HK-2 (cell line): ENCODE measurements around the gene GCNT1.
A peak's percentile ranks its signal among the peaks of the same experiment; 100 is the strongest.
"Not testable (repeated sequence)": the region's sequence is repeated elsewhere in the genome, so short reads cannot be mapped to it uniquely, and the experiment has no call there.

Experiments used
- DNase-seq: peaks from one replicate; pipeline ENCODE4 v3.0.0-alpha.2; 2018; ENCODE audit not compliant: unreplicated experiment

Gene GCNT1

DNA sequence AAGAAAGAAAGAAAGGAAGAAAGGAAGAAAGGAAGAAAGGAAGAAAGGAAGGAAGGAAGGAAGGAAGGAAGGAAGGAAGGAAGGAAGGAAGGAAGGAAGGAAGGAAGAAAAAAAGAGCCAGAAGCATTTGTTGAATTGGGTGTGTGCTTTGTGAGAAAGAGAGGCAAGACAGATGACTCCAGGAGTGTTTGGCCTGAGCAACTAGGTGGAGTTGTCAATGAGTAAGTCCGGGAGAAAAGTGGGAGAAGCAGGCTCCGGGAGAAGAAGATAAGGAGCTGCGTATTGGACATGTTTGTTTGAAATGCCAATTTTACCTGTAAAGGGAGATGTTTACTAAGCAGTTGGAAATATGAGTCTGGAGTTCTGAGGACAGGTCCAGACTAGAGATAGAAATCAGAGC lies 15.1 kb upstream of the GCNT1 start:
- DNase-seq = no peak

DNA sequence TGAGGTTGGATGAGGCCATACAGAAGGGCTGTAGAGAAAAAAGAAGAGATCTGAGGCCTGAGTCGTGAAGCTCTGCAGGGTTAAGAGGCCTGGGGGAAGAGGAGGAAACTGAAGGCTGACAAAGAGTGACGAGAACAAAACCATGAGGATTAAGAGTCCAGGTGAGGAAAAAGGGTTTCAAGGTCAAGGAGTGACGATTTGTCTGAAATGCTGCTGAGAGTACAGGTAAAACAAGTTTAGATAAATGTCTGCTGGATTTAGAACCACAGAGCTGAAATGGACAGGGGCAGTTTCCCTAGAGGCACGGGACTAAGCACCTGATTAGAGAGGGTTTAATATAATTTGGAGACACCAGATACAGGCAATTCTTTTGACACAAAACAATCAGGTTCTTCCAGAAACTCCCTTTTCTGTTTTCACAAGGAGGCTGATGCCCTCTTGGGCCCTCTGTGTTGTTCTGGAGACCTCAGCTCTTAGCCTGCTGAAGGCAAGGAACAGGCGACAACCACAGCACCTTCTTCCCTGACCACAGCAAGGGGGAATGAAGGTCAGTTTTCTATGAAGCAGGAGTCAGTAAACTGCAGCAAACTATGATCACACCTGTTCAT lies 14.6 kb upstream of the GCNT1 start:
- DNase-seq = no peak

DNA sequence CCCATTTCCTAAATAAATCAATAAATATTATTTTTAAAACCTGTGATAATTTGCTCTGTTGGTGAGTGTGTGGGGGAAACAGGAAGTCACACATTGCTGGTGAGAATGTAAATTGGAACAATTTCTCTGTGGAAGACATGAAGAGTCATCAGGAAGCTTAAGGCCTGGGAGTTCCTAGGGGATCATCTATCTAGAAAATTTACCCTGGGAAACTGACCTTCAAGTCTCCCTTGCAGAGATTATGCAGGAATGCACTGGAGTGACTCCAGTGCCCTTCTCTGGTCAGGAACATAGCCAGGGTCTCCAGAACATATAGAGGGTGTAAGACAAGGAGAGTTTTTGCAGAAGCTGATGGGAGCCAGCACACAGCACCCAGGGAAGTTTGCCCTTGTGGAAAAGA lies 13.0 kb upstream of the GCNT1 start:
- DNase-seq = no peak

DNA sequence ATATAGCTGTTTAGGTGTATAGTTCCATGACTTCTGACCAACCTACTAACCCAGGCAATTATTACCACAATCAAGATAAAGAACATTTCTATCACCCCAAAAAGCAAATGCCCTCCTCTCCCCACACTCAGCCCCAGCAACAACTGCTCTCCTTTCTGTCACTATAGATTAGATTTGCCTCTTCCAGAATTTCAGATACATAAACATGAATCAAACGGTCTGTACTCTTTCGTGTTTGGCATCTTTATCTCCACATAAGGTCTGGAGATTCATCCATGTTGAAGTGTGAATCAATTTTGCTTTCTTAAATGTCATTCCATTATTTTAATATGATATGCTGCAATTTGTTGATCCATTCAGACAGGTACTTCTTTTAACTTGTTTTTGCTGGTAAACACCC lies 10.5 kb upstream of the GCNT1 start:
- no peak for DNase-seq

DNA sequence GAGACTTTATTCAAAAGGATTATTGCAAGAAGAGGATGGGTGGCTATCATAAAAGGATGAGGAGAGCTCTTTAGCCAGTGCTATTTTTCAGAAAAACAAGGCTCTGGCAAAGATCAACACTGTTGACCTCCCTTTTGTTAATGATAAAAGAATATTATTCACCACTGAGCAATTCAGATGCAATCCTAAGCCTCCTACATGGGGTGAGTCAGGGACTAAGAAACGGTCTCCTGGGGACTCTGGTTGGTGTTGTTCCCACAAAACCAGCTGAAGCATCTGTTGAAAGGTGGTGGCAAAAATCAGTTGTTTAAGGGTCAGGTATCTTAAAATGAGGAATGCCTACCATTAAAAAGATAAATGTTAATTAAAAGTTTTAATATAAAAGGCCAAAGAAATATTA lies 7.7 kb upstream of the GCNT1 start:
- no peak for DNase-seq

DNA sequence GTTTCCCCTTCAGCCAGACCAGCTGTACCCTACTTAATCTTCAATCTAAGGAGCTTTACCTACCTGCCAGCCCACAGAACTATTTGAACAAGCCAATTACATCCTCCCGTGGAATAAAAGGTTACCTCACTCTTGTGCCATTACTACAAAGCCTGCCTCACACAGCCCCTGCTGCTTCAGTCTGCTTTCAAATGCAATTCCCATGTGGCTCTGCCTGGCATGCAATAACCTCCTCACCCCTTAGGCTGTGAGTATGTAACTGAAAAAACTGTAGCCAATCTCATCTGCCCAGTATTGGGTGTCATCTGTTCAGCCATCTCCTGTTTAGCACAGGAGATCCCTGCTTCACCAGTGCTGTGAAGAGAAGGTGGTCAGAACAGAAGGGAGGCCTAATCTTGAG lies 6.1 kb upstream of the GCNT1 start:
- DNase-seq = no peak

DNA sequence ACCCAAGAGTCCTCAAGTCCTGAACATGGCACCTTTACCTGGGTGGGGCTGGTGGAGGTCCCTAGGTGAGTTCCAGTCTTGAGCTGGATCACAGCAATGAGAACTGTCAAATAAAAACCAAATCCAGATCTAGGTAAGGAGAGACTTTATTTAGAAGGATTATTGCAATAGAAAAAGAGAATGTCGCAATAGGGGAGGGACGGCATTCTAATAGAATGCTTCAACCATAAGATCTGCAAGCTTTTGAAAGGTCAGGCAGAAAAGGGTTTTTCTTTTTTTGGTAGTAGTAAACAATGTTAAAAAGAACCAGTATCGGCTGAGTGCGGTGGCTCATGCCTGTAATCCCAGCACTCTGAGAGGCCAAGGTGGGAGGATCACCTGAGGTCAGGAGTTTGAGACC lies 5.2 kb upstream of the GCNT1 start:
- DNase-seq = no peak

DNA sequence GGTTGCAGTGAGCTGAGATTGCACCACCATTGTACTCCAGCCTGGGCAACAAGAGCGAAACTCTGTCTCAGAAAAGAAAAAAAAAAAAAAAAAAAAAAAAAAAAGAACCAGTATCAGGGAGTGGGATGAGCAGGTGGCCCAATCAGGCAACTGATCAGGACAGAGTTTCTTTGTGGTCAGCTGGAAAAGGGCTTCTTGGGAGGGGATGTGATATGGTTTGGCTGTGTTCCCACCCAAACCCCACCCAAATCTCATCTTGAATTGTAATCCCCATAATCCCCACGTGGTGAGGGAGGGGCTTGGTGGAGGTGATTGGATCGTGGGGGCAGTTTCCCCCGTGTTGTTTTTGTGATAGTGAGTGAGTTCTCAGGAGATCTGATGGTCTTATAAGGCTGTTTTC lies 4.7 kb upstream of the GCNT1 start:
- no peak for DNase-seq

DNA sequence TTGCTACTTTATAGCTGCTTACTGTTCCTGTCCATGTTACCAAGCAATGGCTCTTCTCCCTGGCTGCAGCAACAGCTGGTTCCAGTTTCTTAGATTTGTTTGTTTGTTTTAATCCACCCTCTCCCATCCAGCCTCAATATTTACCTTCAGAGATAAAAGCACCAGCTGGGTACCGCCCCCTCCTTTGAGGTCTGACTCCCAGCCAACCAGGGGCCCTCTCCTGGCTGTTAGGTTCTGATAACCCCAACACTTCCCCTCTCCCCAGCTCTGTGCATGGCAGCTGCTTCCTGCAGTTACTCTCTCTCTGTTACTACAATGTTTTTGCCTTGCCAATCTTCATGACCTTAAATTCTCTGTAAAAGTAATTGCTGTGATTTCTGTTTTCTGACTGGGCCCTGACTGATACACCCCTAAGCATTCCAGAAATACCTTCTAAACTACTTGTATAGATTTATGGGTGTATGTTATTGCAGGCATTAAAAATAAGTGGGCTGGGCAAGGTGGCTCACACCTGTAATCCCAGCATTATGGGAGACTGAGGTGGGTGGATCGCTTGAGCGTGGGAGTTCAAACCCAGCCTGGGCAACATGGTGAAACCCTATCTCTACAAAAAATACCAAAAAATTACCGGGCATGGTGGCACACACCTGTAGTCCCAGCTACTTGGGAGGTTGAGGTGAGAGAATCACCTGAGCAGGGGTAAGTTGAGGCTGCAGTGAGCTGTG lies 2.6 kb upstream of the GCNT1 start:
- no peak for DNase-seq

DNA sequence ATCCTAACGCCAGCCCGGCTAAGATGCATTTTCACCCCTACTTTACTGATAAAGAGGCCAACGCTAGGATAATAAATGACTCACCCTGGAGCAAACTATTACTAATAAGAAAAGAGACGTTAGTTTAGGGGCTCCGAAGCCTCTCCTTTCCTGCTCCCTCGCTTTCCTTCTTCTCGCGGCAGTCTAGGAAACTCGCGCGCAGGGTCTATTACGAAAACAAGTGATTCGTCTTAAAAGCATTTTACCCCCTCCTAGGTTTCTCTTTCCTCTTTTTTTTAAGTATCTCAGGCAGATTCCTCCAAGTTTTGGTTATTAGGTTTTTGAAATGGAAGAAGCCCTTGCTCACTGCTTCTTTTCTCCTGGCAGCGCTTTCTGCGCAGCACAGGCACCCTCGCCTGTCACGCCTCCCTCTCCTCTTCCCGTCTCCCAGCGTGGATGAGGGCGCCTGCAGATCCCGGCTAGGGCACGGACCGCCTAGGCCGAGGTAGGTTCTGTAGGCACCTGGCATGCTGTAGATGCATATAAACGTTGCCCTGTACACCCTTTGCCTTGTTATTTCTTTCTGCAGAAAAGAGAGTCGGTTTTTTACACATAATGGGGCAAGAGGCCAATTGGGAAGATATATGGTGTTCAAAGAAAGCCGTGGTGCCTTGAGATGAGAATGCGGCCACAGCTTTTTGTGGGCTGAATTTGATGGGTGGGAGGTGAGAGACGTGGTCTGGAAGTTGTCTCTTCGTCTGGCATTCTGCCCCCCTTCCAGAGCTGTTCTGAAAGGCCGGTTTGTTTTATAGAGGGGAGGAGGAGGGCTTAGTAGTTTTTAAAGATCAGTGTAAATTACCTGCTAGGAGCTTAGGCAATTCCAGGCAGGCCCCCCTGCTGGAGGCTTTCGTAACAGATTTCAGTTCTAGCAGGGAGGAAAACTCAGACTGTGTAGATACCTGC lies 983 bp downstream of the GCNT1 start:
- peak; percentile 13 for DNase-seq

DNA sequence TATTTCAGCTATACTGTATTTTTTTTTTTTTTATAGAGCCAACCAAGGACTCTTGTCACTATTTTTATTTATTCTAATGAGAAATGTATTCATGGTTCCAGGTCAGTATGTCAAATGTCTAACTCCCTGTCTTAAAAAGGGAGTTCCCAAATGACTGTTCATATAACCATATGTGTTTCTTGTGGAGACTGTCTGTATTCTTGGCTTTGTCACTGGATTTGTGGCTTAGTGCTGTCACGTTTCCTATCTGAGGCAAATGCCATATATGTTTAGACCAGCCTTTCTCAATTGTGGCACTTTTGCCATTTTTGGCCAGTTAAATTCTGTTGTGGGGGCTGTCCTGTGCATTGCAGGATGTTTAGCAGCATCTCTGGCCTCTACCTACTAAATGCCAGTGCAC lies 3.1 kb downstream of the GCNT1 start:
- no peak for DNase-seq

DNA sequence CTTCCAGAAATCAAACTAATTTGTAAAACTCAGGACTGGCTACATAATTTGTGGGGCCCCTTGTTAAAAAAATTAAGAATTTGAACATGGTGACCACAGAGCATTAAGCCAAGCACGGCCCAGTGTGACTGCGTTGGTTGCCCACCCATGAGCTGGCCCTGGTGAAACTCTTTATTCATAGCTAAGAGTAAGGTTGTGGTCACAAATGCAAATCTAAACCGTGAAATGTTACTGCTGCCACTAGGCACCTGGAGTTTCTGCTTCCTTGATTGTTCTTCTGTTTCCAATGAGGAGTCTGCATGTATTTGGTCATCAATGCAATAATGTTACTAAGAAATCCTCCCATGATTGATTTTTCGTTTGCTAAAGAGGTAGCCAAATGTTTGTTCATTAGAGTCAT lies 4.2 kb downstream of the GCNT1 start:
- DNase-seq = no peak

DNA sequence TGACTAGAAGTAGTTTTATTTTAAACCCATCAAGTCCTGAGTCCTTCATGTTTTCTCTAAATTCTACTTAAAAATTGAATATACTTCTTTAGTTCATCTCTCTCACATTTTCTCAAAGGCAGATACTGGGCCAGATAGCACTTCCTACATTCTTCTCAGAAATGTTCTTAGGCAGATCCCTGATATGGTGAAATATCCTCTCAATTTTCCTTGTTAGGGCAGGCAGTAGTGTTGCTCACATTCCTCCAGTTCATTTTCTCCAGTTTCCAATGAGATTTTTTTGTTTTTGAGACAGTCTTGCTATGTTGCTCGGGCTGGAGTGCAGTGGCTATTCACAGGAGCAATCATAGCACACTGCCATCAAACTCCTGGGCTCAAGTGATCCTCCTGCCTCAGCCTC lies 5.7 kb downstream of the GCNT1 start:
- no peak for DNase-seq

DNA sequence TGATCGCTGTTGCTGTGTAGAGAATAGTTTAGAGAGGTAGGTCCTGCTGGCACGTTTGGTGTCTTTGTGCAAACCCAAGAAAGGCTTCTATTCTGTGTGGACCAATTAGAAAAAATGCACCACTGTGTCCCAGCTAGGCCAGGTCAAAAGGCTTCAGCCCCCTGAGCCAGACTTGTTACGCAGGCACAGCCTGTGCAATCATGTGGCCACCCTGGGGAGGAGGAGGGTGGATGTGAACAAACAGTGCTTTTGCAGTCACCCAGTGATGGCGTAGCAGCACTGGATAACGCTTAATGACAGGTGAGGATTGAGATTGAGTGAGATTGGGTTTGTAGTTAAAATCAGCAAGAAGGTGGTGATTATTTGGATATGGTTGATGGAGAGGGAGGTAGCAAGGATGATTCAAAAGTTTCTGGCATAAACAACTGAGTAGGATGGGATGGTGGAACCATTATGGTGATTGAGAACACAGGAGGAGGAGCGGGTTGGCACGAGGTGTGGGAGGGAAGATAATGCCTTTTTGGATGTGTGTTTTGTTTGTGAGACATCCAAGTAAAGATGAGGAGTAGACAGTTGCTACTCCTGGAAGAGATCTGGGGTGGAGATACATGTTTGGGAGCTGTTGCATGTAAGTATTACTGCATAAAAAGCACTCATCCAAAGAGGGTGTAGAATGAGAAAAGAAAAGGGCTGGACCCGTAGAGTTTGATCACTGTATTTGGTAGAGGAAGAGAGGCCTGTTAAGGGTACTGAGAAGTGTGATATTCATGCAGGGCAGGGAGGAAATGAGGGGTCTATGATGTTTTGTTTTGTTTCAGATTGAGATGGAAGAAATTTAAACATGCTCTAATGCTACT lies 6.7 kb downstream of the GCNT1 start:
- no peak for DNase-seq

DNA sequence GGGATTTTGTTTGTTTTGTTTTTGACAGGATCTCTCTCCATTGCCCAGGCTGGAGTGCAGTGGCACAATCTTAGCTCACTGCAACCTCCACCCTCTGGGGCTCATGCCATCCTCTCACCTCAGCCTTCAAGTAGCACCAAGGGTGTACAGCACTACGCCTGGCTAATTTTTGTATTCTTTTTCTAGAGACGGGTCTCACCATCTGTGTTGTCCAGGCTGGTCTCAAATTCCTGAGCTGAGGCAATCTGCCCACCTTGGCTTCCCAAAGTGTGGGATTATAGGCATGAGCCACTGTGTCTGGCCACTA lies 7.3 kb downstream of the GCNT1 start:
- DNase-seq = no peak

DNA sequence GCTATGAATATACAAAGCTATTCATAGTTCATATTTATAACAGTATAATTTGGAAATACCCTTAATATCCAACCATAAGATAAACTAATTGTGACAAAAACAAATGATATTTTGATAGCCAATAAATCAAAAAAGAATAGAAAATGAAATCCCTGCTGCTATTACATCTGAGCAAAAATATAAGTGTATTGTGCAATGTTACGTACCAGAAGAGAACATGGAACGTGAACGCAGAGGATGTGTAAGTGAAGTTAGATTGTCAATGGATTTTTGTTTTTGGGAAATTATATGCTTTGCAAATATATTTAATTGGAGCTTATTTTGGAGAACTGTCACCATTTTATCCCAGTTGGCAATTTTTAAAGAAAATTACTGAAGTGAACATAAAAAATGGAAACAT lies 15.4 kb downstream of the GCNT1 start:
- no peak for DNase-seq

DNA sequence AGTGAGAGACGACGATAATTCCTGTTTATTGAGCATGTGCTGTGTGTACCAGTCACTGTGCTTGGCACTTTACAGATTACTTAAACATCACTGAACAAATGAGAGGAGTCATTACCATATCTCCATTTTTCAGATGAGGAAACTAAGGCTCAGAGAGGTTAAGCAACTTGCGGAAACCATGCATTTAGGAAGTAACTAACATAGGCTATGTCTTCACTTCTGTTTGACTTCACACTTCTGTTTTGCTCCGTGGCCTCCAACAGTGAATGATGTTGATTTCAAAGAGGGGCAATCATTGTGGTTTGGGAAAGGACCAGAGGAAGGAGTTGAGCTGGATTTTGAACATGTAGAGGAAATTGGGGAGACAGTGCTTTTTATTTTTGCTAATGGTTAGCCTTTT lies 16.7 kb downstream of the GCNT1 start:
- no peak for DNase-seq

DNA sequence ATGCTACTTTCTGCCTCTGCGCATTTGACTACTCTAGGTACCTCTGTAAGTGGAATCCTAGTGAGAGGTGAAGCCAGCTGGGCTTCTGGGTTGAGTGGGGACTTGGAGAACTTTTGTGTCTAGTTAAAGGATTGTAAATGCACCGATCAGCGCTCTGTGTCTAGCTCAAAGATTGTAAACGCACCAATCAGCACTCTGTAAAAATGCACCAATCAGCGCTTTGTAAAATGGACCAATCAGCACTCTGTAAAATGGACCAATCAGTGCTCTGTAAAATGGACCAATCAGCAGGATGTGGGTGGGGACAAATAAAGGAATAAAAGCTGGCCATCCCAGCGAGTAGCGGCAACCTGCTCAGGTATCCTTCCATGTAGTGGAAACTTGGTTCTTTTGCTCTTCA lies 18.8 kb downstream of the GCNT1 start:
- DNase-seq = not testable (repeated sequence)

DNA sequence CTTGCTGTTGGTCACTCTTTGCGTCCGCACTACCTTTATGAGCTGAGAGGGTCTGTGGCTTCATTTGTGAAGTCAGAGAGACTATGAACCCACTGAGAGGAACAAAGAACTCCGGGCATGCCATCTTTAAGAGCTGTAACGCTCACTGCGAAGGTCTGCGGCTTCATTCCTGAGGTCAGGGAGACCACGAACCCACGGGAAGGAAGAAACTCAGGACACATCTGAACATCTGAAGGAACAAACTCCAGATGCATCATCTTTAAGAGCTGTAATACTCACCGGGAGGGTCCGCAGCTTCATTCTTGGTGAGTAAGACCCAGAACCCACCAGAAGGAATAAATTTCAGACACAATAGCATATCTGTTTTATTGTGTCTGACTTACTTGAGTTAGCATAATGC lies 19.2 kb downstream of the GCNT1 start:
- no peak for DNase-seq

DNA sequence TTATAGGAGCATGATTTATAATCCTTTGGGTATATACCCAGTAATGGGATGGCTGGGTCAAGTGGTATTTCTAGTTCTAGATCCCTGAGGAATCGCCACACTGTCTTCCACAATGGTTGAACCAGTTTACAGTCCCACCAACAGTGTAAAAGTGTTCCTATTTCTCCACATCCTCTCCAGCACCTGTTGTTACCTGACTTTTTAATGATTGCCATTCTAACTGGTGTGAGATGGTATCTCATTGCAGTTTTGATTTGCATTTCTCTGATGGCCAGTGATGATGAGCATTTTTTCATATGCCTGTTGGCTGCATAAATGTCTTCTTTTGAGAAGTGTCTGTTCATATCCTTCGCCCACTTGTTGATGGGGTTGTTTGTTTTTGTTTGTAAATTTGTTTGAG lies 20.4 kb downstream of the GCNT1 start:
- not testable (repeated sequence) for DNase-seq

DNA sequence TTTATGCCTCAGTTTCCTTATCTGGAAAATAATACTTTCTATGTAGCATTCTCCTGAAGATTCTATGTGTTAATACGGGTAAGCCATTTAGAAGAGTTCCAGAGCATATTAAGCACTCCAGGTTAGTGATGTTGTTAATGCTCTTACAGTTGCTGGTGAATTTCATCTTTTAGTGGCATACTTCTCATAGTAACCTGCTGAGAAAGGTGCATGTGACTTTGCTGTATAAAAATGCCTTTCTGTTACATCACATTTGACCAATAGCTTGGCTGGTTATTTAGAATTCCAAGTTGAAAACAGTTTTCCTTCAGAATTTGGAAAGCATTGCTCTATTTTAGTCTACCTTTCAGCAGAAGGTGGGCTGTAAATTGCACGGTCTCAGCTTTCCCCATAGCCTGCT lies 27.2 kb downstream of the GCNT1 start:
- no peak for DNase-seq
